HepG2 (cell line): Measurements from ENCODE around the gene RNF222. TPM values are rescaled to one million over a fixed set of nuclear protein-coding genes. Genes with fewer than 3 reads are reported as not detected.

Experiments used
- ARID2 ChIP-seq: sonication (generic); formaldehyde crosslinking; IDR thresholded peaks from 2 replicates; pipeline ENCODE4 v1.8.1; 2022; ENCODE audit warnings: mild to moderate bottlenecking, missing genetic modification reagents, borderline replicate concordance
- ARID4A ChIP-seq: sonication (generic); formaldehyde crosslinking; IDR thresholded peaks from 2 replicates; pipeline ENCODE4 v1.5.0; 2020; ENCODE audit warnings: mild to moderate bottlenecking, missing genetic modification reagents, borderline replicate concordance
- HNF4A ChIP-seq: sonication (generic); formaldehyde crosslinking; IDR thresholded peaks from 2 replicates; pipeline ENCODE4 v1.4.0; 2020; ENCODE audit warnings: missing genetic modification reagents
- HOXD1 ChIP-seq: sonication (generic); formaldehyde crosslinking; IDR thresholded peaks from 2 replicates; pipeline ENCODE4 v1.5.0; 2020; ENCODE audit warnings: missing genetic modification reagents
- KMT2A ChIP-seq: sonication (generic); formaldehyde crosslinking; IDR thresholded peaks from 2 replicates; pipeline ENCODE4 v1.4.0; 2020; ENCODE audit warnings: missing genetic modification reagents
- MED13 ChIP-seq: sonication (generic); formaldehyde crosslinking; IDR thresholded peaks from 2 replicates; pipeline ENCODE4 v1.5.0; 2020; ENCODE audit warnings: missing genetic modification reagents
- MTA3 ChIP-seq: sonication (generic); formaldehyde crosslinking; IDR thresholded peaks from 2 replicates; pipeline ENCODE4 v1.4.0; 2020; ENCODE audit warnings: missing genetic modification reagents
- NCOA2 ChIP-seq: sonication (generic); formaldehyde crosslinking; IDR thresholded peaks from 2 replicates; pipeline ENCODE4 v1.8.0; 2022; ENCODE audit warnings: inconsistent platforms
- REPIN1 ChIP-seq: sonication (generic); formaldehyde crosslinking; IDR thresholded peaks from 2 replicates; pipeline ENCODE4 v1.8.0; 2022; ENCODE audit warnings: missing genetic modification reagents, low read depth, mild to moderate bottlenecking, borderline replicate concordance
- SMARCE1 ChIP-seq: fragments of 450-650 bp; IDR thresholded peaks from 2 replicates; pipeline ENCODE4 v1.6.1; 2017; ENCODE audit warnings: borderline replicate concordance
- TCF12 ChIP-seq, 2 experiments: fragments of 450-650 bp in 1 of 2; sonication (generic) in 1 of 2; formaldehyde crosslinking in 1 of 2; IDR thresholded peaks; 2 replicates each; pipeline versions ENCODE4 v1.6.1 to v1.8.0; 2017 to 2022; ENCODE audit warnings: antibody characterized with exemption in 1 of 2, mild to moderate bottlenecking in 1 of 2, missing genetic modification reagents in 1 of 2, moderate library complexity in 1 of 2
- ZFP82 ChIP-seq: sonication (generic); formaldehyde crosslinking; IDR thresholded peaks from 2 replicates; pipeline ENCODE4 v1.5.1; 2020; ENCODE audit warnings: mild to moderate bottlenecking, missing genetic modification reagents, borderline replicate concordance
- ZNF367 ChIP-seq: sonication (generic); formaldehyde crosslinking; IDR thresholded peaks from 2 replicates; pipeline ENCODE4 v1.4.0; 2020; ENCODE audit warnings: missing genetic modification reagents, borderline replicate concordance
- ZNF777 ChIP-seq: sonication (generic); formaldehyde crosslinking; IDR thresholded peaks from 2 replicates; pipeline ENCODE4 v1.4.0; 2020; ENCODE audit warnings: missing genetic modification reagents
- polyA plus RNA-seq, 8 experiments: library from polyadenylated mRNA; depleted of rRNA in 3 of 8; stranded (reverse) in 7 of 8; unstranded in 1 of 8; fragments of >200 nt; fragmentation: Illumina TruSeq in 4 of 8; extraction: Trizol in 4 of 8; gene quantifications; 2 replicates each; pipeline versions ENCODE4 v1.2.1 to v1.2.3, GENCODE V29; 2011 to 2016; ENCODE audit warnings: low read depth in 4 of 8, missing spikeins in 1 of 8, mixed read lengths in 1 of 8; ENCODE audit not compliant: insufficient read depth in 1 of 8
- total RNA-seq, 5 experiments: library from RNA; depleted of rRNA; stranded (reverse); fragments of >200 nt; fragmentation: Illumina TruSeq; extraction: Trizol; gene quantifications; 2 replicates each; pipeline ENCODE4 v1.2.3, GENCODE V29; 2016; ENCODE audit warnings: low read depth in 1 of 5
- TF ChIP-seq, protein P1 (sequence below): IDR thresholded peaks from 2 replicates; pipeline ENCODE4 v1.6.1; 2012; ENCODE audit warnings: inconsistent platforms
- TF ChIP-seq, protein P2 (sequence below): sonication (generic); formaldehyde crosslinking; IDR thresholded peaks from 2 replicates; pipeline ENCODE4 v1.4.0; 2020; ENCODE audit warnings: missing genetic modification reagents
- TF ChIP-seq, protein P3 (sequence below): sonication (generic); formaldehyde crosslinking; IDR thresholded peaks from 2 replicates; pipeline ENCODE4 v1.4.0; 2020; ENCODE audit warnings: missing genetic modification reagents
- TF ChIP-seq, protein P4 (sequence below), 2 experiments: fragments of 450-650 bp in 1 of 2; sonication (generic) in 1 of 2; formaldehyde crosslinking; IDR thresholded peaks; 2 replicates each; pipeline versions ENCODE4 v1.5.0 to v1.8.0; 2020 to 2022; ENCODE audit warnings: mild to moderate bottlenecking in 1 of 2, missing genetic modification reagents in 1 of 2
- TF ChIP-seq, protein P5 (sequence below): sonication (generic); formaldehyde crosslinking; IDR thresholded peaks from 2 replicates; pipeline ENCODE4 v1.8.1; 2023; ENCODE audit warnings: missing genetic modification reagents, inconsistent platforms, borderline replicate concordance

The RNF222 gene
- total and polyA plus RNA-seq, 2 of the 13 experiments (the other 11 are each of a cell fraction or from before 2014, with no cell fraction given), result not detected

DNA sequence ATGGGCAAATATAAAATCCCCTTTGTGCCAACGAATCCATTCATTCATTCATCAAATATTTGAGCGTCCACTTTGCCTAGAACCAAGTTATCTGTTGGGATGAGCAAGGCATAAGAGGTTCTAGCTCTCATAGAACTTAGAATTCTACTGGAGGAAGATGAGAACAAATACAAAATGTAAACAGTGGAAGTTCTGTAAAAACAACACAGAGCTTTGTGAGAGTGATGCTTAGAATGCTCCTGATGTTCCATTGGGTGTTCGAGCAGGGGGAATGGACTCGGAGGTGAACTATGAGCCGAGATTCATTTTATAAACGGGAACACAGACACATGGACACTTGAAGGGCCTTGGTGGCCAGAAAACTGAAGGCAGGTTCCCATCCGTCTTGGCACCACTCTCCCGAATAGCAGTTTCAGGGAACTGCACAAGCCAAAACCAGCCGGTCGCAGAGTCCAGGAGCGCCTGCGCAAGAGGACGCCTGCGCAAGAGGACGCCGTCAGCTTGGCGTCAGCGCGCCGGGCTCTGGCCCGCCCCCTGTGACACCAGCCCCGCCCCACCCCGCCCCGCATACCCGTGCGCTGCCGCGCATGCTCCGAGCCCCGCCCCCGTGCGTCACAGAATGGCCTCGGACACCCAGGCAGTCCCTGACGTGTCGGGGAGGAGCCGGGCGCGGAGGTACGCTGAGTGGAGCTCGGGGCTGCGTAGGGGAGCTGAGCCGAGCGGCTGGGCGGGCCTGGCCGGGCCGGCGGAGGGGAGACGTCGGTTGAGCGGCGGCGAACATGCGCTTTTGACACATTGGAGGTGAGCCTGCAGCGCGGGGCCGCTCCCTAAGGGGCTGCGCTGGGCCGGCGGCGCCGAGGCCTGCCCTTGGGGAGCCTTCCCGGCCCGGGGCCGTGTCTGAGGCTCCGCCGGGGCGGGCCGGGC lies 37.9 kb upstream of the RNF222 start, which contains the start of gene NDEL1 (continued):
- TF ChIP-seq ARID4A (CRISPR knock-in tag) (peak; percentile 87), TCF12 (IDR thresholded peaks at IDR 0.05) (no peak), TCF12 (CRISPR knock-in tag; IDR thresholded peaks at IDR 0.05) (no peak), KMT2A (CRISPR knock-in tag) (peak; percentile 85), ARID2 (peak; percentile 26; the same call in 1 of the 2 replicates), MTA3 (CRISPR knock-in tag) (no peak), HOXD1 (CRISPR knock-in tag) (peak; percentile 69; the same call in 1 of the 2 replicates), NCOA2 (0 out of 2 replicates have a peak, but pooled peaks have one; percentile 16), REPIN1 (CRISPR knock-in tag) (0 out of 2 replicates have a peak, but pooled peaks have one; percentile 30), HNF4A (CRISPR knock-in tag) (peak; percentile 18; the same call in 1 of the 2 replicates), MED13 (CRISPR knock-in tag) (peak; percentile 73; the same call in 1 of the 2 replicates), ZNF777 (CRISPR knock-in tag) (peak; percentile 76), SMARCE1 (no peak), ZNF367 (CRISPR knock-in tag) (peak; percentile 64; the same call in 1 of the 2 replicates), ZFP82 (0 out of 2 replicates have a peak, but pooled peaks have one; percentile 71)
- TF ChIP-seq, protein P1, sequence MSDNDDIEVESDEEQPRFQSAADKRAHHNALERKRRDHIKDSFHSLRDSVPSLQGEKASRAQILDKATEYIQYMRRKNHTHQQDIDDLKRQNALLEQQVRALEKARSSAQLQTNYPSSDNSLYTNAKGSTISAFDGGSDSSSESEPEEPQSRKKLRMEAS, result peak; percentile 66; the same call in 1 of the 2 replicates
- TF ChIP-seq, protein P2, sequence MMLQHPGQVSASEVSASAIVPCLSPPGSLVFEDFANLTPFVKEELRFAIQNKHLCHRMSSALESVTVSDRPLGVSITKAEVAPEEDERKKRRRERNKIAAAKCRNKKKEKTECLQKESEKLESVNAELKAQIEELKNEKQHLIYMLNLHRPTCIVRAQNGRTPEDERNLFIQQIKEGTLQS (CRISPR knock-in tag), result peak; percentile 53; the same call in 1 of the 2 replicates
- TF ChIP-seq, protein P3, sequence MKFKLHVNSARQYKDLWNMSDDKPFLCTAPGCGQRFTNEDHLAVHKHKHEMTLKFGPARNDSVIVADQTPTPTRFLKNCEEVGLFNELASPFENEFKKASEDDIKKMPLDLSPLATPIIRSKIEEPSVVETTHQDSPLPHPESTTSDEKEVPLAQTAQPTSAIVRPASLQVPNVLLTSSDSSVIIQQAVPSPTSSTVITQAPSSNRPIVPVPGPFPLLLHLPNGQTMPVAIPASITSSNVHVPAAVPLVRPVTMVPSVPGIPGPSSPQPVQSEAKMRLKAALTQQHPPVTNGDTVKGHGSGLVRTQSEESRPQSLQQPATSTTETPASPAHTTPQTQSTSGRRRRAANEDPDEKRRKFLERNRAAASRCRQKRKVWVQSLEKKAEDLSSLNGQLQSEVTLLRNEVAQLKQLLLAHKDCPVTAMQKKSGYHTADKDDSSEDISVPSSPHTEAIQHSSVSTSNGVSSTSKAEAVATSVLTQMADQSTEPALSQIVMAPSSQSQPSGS (CRISPR knock-in tag), result 0 out of 2 replicates have a peak, but pooled peaks have one; percentile 38
- TF ChIP-seq, protein P4, sequence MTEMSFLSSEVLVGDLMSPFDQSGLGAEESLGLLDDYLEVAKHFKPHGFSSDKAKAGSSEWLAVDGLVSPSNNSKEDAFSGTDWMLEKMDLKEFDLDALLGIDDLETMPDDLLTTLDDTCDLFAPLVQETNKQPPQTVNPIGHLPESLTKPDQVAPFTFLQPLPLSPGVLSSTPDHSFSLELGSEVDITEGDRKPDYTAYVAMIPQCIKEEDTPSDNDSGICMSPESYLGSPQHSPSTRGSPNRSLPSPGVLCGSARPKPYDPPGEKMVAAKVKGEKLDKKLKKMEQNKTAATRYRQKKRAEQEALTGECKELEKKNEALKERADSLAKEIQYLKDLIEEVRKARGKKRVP (CRISPR knock-in tag; IDR thresholded peaks at IDR 0.05), result peak in 1 of 2 experiments; percentile 55; a peak in 1 of 4 replicates
- TF ChIP-seq, protein P5, sequence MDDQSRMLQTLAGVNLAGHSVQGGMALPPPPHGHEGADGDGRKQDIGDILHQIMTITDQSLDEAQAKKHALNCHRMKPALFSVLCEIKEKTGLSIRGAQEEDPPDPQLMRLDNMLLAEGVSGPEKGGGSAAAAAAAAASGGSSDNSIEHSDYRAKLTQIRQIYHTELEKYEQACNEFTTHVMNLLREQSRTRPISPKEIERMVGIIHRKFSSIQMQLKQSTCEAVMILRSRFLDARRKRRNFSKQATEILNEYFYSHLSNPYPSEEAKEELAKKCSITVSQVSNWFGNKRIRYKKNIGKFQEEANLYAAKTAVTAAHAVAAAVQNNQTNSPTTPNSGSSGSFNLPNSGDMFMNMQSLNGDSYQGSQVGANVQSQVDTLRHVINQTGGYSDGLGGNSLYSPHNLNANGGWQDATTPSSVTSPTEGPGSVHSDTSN (CRISPR knock-in tag), result 0 out of 2 replicates have a peak, but pooled peaks have one; percentile 48
